ENCODE data around the gene CCDC178.

DNA sequence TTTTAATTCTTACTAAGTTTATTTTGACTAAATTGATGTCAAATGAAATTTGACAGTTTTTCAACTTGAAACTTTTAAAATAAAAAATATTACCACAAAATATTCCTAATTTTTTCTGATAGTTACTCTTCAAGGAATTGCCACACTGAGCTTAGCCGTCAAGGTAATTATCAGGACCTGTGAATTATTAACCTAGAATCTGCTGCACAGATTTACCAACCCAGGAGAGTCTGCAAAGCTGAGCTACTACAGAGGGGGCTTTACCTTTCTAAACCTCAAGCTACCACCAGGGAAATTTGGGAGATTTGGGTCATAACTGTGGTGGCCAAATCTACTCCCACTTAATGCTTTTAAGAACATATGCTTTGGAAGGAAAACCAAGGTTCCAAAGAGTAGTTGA is 324.6 kb downstream of the CCDC178 start:
- TF ChIP-seq, protein P1, sequence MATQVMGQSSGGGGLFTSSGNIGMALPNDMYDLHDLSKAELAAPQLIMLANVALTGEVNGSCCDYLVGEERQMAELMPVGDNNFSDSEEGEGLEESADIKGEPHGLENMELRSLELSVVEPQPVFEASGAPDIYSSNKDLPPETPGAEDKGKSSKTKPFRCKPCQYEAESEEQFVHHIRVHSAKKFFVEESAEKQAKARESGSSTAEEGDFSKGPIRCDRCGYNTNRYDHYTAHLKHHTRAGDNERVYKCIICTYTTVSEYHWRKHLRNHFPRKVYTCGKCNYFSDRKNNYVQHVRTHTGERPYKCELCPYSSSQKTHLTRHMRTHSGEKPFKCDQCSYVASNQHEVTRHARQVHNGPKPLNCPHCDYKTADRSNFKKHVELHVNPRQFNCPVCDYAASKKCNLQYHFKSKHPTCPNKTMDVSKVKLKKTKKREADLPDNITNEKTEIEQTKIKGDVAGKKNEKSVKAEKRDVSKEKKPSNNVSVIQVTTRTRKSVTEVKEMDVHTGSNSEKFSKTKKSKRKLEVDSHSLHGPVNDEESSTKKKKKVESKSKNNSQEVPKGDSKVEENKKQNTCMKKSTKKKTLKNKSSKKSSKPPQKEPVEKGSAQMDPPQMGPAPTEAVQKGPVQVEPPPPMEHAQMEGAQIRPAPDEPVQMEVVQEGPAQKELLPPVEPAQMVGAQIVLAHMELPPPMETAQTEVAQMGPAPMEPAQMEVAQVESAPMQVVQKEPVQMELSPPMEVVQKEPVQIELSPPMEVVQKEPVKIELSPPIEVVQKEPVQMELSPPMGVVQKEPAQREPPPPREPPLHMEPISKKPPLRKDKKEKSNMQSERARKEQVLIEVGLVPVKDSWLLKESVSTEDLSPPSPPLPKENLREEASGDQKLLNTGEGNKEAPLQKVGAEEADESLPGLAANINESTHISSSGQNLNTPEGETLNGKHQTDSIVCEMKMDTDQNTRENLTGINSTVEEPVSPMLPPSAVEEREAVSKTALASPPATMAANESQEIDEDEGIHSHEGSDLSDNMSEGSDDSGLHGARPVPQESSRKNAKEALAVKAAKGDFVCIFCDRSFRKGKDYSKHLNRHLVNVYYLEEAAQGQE (IDR thresholded peaks at IDR 0.05; ENCODE audit: insufficient read depth in 1 of 2, low read depth in 2 of 2, low read length in 2 of 2), result no peak
- TF ChIP-seq POLR2AphosphoS5 (IDR thresholded peaks at IDR 0.05; ENCODE audit: low read depth, low read length), result no peak
